Measurements from ENCODE around the gene OLFML2A.

The OLFML2A gene

DNA sequence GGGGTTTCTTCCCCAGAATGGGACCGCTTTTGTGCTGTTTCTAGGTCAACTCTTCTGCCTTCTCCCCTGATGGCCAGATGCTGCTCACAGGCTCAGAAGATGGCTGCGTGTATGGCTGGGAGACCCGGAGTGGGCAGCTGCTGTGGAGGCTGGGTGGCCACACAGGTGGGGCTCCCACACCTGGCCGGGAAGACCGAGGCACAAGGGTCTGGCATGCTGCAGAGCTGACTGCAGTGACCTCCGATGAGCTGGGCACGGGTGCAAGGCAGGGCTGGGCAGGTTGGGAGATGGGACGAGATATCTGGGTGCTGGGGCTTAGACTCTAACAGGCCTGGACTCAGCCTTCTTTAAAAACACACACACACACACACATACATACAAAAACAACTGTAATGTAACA, 77.2 kb downstream of the OLFML2A start:
- DNase-seq (ENCODE audit: low read depth), result no peak

DNA sequence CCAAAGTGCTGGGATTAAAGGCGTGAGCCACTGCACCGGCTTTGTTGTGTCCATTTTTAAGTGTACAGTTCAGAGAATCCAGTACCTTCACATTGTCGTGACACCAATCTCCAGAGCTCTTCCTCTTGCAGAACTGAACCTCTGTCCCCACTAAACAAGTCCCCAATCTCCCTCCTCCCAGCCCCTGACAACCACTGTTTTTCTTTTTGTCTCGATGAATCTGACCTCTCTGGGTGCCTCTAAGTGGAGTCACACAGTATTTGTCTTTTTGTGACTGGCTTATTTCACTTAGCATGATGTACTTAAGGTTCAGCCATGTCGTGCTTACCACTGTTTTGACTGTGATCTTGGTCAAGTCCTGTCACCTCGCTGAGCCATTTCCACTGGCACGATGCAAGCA, 77.9 kb downstream of the OLFML2A start:
- no peak for DNase-seq (ENCODE audit: low read depth)

DNA sequence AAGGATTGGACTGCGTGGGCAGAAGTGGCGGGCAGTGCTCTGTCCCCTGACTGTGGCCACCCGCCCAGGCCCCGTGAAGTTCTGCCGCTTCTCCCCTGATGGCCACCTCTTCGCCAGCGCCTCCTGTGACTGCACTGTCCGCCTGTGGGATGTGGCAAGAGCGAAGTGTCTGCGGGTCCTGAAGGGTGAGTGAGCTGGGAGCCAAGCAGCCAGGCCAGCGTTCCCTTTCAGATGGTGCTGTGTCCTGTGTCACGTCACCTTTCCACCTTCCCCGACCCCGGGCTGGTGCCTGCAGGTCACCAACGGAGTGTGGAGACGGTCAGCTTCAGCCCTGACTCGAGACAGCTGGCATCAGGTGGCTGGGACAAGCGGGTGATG, 78.6 kb downstream of the OLFML2A start:
- DNase-seq (ENCODE audit: low read depth), result no peak

DNA sequence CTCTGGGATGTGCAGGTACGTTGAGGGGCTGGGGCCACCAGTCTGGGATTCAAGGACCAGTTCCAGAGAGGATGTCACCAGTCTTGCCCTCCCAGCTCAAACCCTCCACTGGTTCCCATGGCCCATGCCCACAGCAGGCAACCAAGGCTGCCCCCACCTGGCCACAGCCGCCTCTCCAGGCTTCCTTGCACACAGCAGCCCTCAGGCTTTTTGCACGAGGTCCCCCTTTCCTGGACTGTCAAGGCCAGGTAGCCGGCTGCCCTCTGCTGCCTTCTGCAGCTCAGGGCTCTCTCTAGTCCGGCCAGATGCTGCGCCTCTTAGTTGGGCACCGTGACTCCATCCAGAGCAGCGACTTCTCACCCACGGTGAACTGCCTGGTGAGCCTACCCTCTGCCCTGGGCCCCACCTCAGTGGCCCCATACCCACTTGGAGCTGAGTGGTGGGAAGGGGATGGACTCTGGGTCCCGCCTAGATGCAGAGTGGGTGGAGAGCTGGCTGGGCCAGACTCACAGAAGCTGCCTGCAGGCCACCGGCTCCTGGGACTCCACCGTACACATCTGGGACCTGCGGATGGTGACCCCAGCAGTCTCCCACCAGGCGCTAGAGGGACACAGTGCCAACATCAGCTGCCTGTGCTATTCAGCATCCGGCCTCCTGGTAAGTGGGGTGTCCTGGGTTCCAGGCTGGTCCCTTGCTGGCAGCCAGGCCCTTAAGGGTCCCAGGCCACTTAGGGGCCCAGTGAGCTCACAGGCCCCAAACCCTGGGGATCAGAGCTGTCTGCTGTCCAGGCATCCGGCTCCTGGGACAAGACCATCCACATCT, 79.2 kb downstream of the OLFML2A start:
- DNase-seq (ENCODE audit: low read depth), result no peak

DNA sequence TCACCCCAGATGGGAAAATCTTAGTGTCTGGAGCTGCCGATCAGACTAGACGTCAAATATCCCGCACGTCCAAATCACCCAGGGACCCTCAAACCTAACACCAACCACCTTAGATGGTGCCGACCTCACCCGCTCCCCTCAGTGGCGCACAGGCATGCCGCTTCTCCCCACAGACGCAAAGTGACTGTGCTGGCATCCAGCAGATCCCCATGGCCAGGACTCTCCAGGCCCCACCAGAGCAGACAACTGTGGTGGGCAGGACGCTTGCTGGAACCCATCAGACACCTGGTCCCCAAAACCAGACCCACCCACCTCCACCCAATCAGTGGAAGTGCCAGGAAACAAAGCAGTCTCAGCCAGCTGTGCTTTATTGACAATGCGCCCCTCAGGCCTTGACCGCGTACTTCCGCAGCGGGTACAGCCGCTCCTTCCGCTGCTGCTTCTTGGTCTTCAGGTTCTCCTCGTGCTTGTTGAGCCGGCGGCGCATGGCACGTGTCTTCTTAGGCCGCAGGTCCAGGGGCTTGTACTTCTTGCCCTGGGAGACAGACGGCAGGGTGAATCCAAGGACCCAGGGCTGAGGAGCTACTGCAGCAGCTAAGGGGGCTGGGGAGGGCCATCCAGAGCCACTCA, 80.7 kb downstream of the OLFML2A start:
- DNase-seq (ENCODE audit: low read depth), result no peak

DNA sequence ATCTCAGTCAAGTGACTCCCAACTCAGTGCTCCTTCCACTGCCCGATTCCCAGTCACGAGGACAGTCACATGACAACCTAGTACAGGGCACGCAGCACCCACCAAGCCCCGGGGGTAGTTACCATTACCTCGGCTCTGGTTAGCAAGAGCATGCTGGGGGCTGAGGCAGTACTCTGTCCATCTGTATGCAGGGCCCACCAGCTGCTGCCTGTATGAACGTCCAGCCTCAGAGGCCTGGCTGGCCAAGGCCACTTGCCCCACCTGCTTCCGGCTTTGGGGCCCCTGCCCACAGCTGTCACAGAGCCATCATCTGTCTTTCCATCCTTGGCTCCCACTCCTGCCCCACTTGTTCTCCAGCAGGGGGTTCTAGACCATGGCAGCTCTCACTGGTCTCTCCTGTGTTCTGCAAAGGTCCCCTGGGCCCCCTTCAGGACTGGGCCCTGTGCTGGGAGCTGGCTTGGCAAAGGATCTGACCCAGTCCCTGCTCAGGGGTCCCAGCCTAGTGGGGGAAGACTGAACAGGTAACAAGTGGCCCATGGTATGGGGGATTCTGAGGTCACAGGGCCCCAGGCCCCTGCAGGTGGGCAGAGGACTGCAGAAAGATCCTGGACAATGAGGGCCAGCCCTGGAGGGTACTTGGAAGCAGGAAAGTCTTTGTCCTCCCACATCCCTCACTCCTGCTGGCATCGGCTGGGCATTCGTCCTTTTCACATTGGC, 81.6 kb downstream of the OLFML2A start:
- DNase-seq (ENCODE audit: low read depth), result no peak

DNA sequence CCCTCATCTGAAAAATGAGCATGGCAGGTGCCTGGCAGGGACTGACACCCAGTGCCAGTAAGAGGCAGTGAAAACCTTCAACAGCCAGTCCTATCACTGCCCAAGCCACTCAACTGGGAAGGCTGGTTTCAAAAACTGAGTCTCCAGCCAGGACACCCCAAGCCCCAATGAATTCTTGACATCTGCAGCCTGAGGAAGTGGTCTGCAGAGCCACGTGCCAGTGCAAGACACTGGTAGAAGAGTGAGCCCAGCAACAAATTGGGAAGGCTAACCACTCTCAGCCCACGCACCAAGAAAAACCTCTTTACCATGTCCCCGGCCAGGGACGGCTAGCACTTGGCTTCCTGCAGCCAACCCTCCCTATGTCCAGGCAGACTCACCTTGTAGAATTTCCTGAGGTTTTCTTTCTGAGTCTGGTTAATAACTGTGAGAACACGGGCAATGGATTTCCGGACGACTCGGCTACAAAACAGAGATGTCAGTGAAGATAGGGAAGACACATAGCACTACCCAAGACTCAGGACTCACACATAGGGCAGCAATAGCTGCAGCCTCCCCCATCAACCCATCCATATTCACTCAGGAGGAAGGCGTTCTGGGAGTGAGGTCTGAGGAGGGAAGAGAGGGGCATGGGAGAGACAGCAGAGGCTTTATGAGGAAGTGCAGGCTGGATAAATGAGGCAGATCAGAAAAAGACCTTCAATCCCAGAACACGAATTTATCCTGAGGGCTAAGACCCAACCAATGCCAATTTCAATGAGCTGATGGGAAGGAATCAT, 83.1 kb downstream of the OLFML2A start:
- no peak for DNase-seq (ENCODE audit: low read depth)

DNA sequence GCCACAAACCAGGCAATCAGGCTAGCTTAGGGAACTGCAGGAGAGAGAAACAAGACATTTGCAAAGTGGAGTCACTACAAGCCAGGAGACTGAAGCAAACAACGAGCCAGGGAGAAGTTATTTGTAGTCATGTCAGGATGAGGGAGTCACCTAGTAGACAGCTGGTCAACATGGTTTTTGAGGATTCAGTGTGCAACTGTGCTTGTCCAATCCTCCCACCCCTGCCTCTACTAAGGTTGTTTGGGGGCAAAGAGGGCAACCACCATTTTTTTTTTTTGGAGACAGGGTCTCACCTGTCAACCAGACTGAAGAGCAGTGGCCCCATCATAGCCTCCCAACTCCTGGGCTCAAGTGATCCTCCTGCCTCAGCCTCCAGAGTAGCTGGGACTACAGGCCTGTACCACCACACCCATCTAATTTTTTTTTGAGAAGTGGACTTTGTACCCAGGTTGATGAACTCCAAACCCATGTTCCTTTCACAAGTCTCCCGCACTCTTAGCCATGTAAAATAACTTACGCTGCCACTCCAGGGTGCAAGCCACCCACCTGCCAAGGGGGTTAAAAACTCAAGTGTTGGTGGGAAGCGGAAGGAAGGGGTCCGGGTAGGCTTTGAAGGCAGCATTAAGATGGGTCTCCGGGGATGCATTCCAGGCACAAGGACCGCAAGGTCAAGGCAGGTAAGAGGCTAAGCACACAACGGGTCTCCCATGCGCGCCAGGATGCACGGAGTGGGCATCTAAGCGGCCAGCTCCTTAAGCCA, 83.8 kb downstream of the OLFML2A start:
- no peak for DNase-seq (ENCODE audit: low read depth)

DNA sequence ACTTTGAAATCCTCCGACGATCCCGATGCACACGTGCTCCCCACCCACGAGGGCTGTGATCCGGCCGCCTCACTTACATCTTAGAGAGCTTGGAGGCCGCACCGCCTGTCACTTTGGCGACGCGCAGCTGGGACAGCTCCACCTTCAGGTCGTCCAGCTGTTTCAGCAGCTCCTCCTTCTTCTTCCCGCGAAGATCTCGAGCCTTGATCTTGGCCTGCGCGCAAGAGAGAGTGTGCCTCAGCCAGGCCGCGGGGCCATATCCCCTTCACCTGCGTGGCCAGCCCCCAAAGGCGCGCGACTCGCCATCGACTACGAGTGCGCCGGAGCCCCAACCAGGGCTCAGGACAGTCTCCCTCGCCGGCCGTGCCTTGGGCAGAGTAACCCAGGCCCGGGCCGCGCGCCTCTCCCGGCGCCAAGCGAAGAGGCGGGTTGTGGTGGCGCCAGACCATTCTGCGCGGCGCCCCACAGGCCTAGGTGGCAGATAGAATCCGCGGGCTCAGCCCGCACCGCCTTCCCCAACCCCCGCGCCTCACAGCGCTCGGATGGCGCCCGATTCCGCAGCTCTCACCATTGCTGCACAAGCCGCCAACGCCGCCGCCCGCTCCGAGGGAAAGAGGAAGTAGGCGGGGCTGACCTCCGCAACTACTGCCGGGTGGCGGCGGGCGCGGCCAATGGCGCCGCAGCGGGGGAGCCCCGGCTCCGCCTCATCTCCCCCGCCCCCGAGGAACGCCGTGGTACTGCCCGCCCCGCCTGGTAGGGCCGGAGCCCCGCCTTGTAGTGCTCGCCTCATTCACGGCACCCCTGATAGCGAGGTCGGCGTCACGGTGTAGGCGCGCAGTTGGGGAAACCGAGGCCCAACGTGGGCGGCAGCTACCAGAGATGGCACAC, 84.7 kb downstream of the OLFML2A start, which contains the start of the genes ARPC5L and RPL35:
TSS of gene ARPC5L (plus strand) at position 789 of the 888 bp plus-strand sequence. CDS start 7,161 bp downstream, outside the sequence.
TSS of gene RPL35 (minus strand) at position 616 of the 888 bp plus-strand sequence. CDS start at position 571, 45 bp downstream.
- peak; percentile 91 for DNase-seq (ENCODE audit: low read depth)

DNA sequence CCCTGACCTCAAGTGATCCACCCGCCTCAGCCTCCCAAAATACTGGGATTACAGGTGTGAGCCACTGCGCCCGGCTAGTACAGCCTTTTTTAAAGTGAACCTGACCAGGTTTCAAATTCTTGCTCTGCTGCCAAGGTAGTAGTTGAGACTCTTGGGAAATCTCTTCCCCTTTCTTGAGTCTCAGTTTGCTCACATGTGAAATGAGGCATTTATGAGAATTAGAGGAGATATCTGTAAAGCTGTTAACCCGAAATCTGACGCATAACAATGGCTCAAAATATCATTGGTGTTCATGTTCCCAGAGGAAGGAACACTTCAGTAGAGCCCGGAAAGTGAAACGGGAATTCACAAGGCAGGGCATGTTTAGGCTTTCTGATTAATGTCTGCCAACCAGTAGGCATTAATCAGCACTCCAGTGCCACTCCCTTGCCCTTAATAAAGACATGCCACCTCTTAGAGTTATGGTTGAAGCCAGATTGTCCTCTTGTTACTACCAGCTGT, 86.5 kb downstream of the OLFML2A start:
- DNase-seq (ENCODE audit: low read depth), result no peak
